BJ (cell line): ENCODE measurements around the gene PRM1. TPM values are rescaled to one million over a fixed set of nuclear protein-coding genes. Genes with fewer than 3 reads are reported as not detected.

Experiments
- CTCF ChIA-PET: fragments of 350-600 bp; formaldehyde crosslinking; extraction: SDS; loops from one replicate; lab custom pipeline; 2021; ENCODE audit warnings: antibody characterized with exemption, inconsistent platforms; lab: Yijun Ruan, JAX
- POLR2A ChIA-PET: fragments of 300-600 bp; sonication (Branson Sonifier 250); formaldehyde crosslinking; extraction: SDS; loops from one replicate; lab custom pipeline; 2021; ENCODE audit warnings: antibody characterized with exemption; lab: Charles Lee
- DNase-seq: peaks from one replicate; pipeline ENCODE4 v3.0.0-alpha.2; 2011; ENCODE audit warnings: low read depth
- H3K27me3 ChIP-seq: 2 replicates; pipeline ENCODE4 v1.6.0; 2011; ENCODE audit warnings: low read length; ENCODE audit not compliant: control insufficient read depth, insufficient read depth
- H3K36me3 ChIP-seq: 2 replicates; pipeline ENCODE4 v1.5.1; 2011; ENCODE audit warnings: low read length; ENCODE audit not compliant: control insufficient read depth, insufficient read depth
- H3K4me3 ChIP-seq: 2 replicates; pipeline ENCODE4 v1.5.1; 2011; ENCODE audit warnings: low read depth, mild to moderate bottlenecking, control low read depth, low read length
- CTCF ChIP-seq: IDR thresholded peaks from 2 replicates; pipeline ENCODE4 v1.5.1; 2011; ENCODE audit warnings: low read depth, mild to moderate bottlenecking, control low read depth, inconsistent platforms, low read length, moderate library complexity; ENCODE audit not compliant: insufficient read depth
- polyA plus RNA-seq: library from polyadenylated mRNA; depleted of rRNA; stranded (reverse); fragments of >200 nt; gene quantifications from 2 replicates; pipeline ENCODE4 v1.2.3, GENCODE V29; 2011

The PRM1 gene
- polyA plus RNA-seq, 1 experiment = not detected

GRCh38 chr16:11257131-11257938 is 23.8 kb downstream of the PRM1 start:
- TF ChIP-seq CTCF = peak; percentile 88
- H3K27me3 ChIP-seq = no peaks in the 10 kb centered on the region
- POLR2A ChIA-PET = interaction anchor here (1.0 kb wide), 1 partner anchor 101 kb away, joined by 3 read pairs; no protein-coding TSS in a partner anchor
- no peak for DNase-seq
- peak overlapping the region; percentile 72 for H3K4me3 ChIP-seq
- H3K36me3 ChIP-seq = peaks cover 3% of the 10 kb centered on the region
- CTCF ChIA-PET = interaction anchor here (0.6 to 13.2 kb wide), 40 partner anchors 12 to 309 kb away, joined by 3 to 209 read pairs (median 4); partner anchors contain the start of gene TNP2

- ChIA-PET CTCF (interaction anchor here (0.5 to 13.2 kb wide), 58 partner anchors 10 to 391 kb away, joined by 3 to 209 read pairs (median 4); partner anchors contain the start of gene TNP2), POLR2A (interaction anchor here (0.5 to 1.0 kb wide), 6 partner anchors 100 to 331 kb away, joined by 3 to 9 read pairs (median 3); no protein-coding TSS in a partner anchor)
- 0 out of 2 replicates have a peak, but pooled peaks have one; percentile 1 for TF ChIP-seq CTCF
- no peaks in the 10 kb centered on the region for H3K27me3 ChIP-seq
- peak overlapping the region; percentile 72 for H3K4me3 ChIP-seq
- DNase-seq = no peak
- H3K36me3 ChIP-seq = peaks cover 3% of the 10 kb centered on the region
Observed at GRCh38 chr16:11256661-11257130, 24.4 kb downstream of the PRM1 start.

GRCh38 chr16:11255737-11256660 is 25.1 kb downstream of the PRM1 start, which contains the start of gene SOCS1:
TSS of gene SOCS1 (minus strand) at chr16:11256204. CDS start at chr16:11255478, 726 bp downstream.
- peaks cover 3% of the 10 kb centered on the region for H3K36me3 ChIP-seq
- TF ChIP-seq CTCF = peak; percentile 26; the same call in 1 of the 2 replicates
- no peaks in the 10 kb centered on the region for H3K27me3 ChIP-seq
- POLR2A ChIA-PET = interaction anchor here (0.5 to 0.7 kb wide), 8 partner anchors 100 to 368 kb away, joined by 3 to 9 read pairs (median 3); no protein-coding TSS in a partner anchor
- H3K4me3 ChIP-seq = peak within 1 kb of the TSS; percentile 72
- CTCF ChIA-PET = interaction anchor here (0.5 to 13.2 kb wide), 65 partner anchors 10 to 391 kb away, joined by 3 to 209 read pairs (median 4); partner anchors contain the start of genes PRM3 and TNP2
- no peak for DNase-seq

- no peak for DNase-seq
- H3K27me3 ChIP-seq = no peaks in the 10 kb centered on the region
- peaks cover 3% of the 10 kb centered on the region for H3K36me3 ChIP-seq
- peak overlapping the region; percentile 57 for H3K4me3 ChIP-seq
- ChIA-PET POLR2A (interaction anchor here (0.5 to 0.7 kb wide), 3 partner anchors 291 to 368 kb away, joined by 3 to 5 read pairs (median 5); no protein-coding TSS in a partner anchor), CTCF (interaction anchor here (0.6 to 13.2 kb wide), 33 partner anchors 9 to 307 kb away, joined by 3 to 209 read pairs (median 6); partner anchors contain the start of gene PRM3)
- TF ChIP-seq CTCF = no peak
Observed at GRCh38 chr16:11254913-11255736, 26.0 kb downstream of the PRM1 start.
